ENCODE data around the gene ADCYAP1R1. TPM values are rescaled to one million over a fixed set of nuclear protein-coding genes. Genes with fewer than 3 reads are reported as not detected.

Gene ADCYAP1R1
- polyA plus RNA-seq (ENCODE audit: insufficient read length in 10 of 10) = 10 to 100 TPM in 3 of 10 donors, 1 to 10 TPM in 7; 6.4 to 10.7 (median 9.2) TPM
- long read RNA-seq, donor 1, partial matches to known transcripts = 0 of 2 reads
- long read RNA-seq, donor 1, other reads (novel, unspliced or antisense) = 0 of 2 reads
- long read RNA-seq, donor 2, partial matches to known transcripts = 0 of 1 reads
- long read RNA-seq, donor 2, other reads (novel, unspliced or antisense) = 0 of 1 reads
- long read RNA-seq, donor 3 = 0 reads
- long read RNA-seq, donor 4 = 0 reads
- long read RNA-seq, donor 5 = 0 reads
- long read RNA-seq, donor 6, partial matches to known transcripts = 5 of 6 reads
- long read RNA-seq, donor 6, other reads (novel, unspliced or antisense) = 0 of 6 reads
- long read RNA-seq, donor 7 = 0 reads
- long read RNA-seq, donor 8 = 0 reads
- long read RNA-seq, donor 9 = 0 reads

DNA sequence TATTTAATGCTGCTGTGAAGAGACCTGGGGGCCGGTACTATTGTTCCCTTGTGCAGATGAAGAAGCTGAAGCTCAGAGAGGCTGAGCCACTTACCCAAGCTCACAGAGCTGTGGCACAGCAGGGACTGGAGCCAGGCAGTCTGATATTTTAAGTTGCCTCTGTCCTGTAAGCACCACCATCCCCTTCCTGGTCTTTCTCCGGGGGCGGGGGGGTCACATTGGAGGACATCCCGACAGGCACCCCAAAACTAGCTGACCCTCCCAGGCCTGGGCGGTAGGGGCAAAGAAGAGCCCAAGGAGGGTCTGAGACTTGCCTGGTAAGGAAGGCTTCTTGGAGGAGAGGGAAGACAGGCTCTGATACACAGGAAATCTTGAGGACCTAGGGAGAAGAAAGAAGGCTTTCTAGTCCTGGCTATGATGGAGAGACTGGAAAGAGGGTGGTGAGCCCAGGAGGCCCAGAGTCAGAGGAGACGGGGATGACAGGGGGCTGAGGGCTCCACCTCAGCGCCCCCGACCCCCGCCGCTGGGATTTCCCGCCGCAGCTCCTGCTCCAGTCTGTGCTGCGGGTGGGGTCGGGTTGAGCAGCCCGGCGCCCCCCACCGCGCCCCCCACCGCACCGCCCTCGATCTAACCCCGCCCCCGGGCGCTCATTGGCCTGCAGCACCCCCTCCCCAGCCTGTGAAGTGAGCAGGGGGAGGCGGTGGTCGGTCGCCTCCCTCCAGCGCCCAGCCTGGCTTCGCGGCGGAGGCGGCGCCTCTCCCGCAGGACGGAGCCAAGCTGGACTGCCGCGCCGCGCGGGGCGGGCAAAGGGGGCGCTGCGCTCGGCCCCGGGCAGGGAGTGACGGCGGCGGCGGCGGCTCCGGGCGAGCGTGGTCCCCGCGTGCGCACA is at the start of gene ADCYAP1R1:
Gene ADCYAP1R1 (plus strand): TSS at position 711 of the 889 bp plus-strand sequence. CDS start 10,957 bp downstream, outside the sequence.
- peak in 2 of 3 donors; percentile 69 to 80 for DNase-seq

DNA sequence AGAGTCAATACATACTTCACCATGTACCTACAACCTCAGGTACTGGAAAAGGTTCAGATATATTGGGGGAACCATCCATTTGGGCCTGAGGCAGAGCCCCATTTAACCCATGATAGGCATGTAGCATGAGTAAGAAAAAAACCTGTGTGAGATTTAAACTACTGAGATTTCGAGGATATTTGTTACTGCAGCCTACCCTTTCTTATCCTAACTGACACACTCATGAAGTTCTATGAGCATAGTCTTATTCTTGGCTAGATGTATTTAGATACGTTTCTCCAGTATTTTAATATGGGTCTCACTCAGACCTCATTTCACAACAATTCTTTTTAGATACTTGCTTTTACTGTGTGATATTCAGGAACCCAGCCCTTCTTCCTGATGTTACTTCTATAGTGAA is 49.0 kb upstream of the ADCYAP1R1 start:
- no peak for DNase-seq

DNA sequence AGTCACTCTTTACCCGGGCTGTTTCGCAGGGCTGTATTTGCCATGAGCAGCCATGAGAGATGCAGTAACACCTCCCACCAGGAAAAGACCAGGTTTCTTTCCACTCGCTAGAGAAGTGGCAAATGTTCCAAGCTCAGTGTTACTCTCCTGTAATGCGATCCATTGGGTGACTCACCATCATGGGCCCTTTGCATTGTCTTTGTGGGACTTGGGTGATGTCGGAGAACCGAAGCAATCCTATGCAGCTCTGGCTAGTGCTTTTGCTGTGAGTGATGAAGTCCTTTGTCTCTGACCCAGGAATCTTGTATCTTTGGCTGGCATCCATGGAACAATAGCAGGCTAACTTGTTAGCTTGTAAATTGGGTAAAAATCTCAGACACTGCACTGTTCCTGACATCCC is 48.4 kb upstream of the ADCYAP1R1 start:
- DNase-seq = no peak

DNA sequence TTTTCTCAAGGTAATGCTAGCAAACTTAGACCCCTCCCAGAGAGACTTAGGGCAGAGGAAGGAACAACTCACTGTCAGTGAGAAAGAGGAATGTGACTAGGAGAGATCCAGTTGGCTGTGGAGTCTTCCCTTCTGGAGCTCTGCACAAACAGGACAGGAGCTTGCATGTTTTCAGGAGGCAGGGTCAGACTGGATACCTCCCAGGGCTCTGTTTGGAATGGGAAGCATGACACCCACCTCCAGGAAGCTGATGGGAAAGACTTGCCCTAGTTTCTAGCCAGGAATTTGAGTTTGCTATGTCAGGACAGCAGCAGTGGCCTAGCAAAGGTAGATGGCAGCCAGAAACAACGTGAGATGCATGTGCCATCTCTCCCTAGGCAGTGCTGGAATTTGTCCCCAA is 47.7 kb upstream of the ADCYAP1R1 start:
- no peak for DNase-seq

DNA sequence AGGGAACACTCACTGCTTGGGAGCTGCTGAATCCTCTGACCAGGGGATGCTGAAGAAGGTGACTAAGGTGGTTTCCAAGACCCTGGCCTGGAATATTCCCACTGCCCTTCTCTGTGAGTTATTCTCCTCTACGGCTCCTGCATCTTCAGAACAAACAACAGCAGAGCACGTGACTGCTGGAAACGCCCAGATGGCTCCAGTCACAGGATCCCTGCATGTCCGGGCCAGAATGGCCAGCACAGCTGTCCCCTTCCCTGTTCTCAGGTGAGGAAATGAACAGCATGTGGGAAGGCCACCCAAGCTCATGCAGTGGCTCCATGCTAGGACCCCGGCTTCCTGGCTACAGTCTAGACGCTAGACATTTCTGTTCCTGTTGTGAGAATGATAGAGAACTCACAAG is 45.3 kb upstream of the ADCYAP1R1 start:
- DNase-seq = no peak

DNA sequence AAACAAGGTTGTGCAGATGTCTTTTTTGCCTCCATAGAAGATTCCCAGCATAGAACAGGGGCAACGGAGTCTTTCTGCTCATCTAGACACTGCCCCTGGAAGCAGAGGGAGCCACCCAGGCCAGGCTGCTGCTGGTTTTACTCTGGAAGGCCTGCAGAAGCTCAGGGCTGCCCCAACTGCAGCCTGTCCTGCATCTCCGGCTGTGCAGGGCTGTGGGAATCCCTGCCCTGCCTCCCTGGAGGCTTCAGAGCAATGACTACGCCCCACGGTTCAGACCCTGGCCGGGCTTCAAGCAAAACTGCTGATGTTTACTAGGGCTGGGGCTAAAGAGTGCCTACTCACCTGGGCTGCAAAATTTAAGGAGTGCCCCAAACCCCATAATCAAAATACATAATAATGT is 44.5 kb upstream of the ADCYAP1R1 start:
- DNase-seq = no peak

DNA sequence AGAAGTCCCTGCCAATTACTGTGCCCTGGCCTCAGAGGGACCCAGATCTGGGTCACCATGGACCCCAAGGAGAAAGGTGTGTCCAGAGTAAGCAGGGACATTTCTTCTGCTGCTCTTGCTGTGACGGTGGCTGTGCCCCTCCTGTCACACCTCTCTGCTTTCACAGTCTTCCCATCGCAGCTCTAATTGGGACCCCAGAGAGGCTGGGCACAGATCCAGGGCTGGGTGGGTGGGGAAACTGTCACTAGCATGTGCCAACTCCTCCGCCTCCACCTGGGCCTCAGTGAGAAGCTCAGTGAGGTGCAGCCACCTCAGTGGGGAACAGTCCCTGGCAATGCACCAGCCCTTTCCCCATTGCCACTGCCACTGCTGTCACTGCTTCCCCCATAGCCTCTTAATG is 37.3 kb upstream of the ADCYAP1R1 start:
- DNase-seq = no peak

DNA sequence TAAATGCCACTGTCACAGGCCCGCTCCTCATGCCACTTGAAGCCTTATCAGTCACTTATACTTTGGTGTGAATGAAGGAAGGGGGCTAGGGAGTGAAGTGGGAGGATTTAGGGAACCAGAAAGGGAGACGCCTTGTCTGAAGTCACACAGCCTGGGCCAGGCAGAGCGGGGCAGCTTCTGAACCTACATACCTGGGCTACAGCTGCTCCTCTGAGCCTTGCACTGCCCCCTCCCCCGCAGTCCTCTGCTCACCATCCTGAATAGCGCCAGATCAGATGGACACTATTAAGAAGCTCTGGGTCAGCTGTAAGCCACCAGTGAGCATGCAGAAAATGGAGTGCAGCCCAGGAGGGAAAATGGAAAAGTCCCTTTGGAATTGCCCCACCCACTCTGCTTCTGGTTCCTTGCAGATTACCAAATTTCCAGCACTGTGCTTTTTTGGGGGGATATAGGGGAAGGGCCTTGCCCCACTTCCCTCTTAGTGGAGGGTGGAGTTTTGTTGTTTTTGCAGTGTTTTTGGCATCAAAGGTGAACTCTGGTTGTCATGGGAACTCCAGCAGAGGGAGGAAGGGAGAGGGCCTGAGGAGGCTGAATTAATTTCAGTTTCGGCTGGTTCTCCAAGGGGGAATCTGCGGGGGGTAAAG is 35.0 kb upstream of the ADCYAP1R1 start:
- peak in 2 of 3 donors; percentile 33 to 72 for DNase-seq

DNA sequence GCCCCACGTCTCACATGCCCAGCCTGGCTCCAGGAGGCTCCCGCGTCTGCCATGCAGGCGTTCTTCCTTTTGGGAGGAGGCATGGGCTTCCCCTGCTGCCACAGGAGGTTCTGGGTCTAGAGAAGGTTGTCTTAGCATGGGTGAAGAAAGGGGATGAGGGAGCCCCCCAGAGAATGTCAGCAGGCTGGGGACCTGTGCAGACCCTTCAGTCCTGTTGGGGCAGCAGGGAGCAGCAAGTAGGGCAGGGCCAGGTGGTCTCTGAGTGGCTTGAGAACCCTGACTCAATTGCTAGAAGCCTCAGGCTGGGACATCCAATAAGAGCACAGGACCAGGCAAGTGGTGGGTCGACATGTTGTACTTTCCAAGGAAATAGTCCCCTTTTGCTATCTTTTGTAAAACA is 34.4 kb upstream of the ADCYAP1R1 start:
- DNase-seq = no peak

DNA sequence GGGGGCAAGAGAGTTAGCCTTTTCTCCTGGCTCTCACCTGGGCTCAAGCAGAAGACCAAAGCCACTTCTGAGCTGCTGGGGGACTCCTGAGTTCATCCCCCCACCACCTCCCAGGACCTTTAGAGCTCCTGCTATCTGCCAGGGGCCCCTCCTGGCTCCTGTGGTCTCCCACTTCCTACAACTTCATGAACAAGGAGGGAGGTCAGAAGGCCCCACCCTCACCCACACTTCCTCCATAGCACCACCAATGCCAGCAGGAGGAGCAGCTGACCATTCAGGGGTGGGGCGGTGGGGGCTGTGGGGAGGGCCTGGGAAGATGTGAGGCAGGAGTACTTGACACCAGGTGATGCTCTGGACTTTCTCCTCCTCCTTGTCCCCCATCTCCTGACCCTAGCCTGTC is 32.6 kb upstream of the ADCYAP1R1 start:
- DNase-seq = no peak

DNA sequence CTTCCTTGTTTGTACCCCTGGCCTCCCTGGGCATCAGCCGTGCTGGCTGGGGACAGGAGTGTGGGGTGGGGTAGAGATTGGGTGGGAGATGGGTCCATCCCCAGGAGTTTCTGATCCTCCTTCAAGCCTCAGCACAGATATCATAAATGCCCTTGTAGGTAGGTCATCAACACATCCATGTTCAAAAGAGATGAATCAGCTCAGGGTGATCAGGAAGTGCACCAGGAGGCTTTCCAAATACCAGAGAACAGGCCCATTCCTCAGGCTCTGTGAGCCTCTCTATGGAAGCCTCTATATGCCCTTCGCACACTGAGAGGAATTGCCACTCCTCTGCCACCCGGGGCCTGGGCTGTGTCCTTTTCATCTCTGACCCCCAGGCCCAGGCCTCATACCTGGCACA is 31.9 kb upstream of the ADCYAP1R1 start:
- DNase-seq = no peak

DNA sequence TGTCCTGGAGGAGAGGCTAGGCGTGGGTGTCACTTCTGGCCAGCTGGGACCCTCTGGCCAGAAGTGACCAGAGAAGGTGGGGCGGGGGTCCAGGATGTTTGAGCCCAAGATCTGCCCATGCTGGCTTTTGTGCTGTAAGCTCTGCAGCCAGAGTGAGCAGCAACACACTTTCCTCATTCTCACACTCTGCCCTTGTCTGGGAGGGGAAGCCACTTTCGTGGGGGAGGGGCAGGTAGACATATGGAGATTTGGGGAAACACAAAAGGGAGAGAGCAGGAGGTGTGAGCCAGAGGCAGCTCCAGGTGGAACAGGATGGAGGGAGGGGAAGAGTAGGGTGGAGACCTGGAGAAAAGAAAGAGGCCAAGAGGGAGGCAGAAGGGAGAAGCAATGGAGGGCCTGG is 31.5 kb upstream of the ADCYAP1R1 start:
- no peak for DNase-seq

DNA sequence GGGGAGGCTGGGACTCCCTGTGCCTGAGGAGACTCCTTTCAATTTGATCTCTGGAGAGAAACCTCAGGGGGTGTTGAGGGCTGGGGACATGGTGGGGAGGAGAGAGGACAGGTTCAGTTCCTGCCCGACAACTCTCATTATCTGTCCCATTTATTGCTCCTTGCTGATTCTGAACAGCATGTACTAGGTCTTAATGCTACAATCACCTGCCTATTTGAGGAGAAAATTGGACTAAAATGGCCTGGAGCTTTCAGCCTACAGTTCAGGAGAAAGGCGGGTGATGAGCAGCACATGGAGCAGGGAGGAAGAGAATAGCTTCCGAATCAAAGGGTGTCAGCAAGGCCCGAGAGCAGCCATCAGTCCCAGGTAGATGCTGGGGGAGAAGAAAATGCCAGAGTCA is 30.0 kb upstream of the ADCYAP1R1 start:
- DNase-seq = no peak

DNA sequence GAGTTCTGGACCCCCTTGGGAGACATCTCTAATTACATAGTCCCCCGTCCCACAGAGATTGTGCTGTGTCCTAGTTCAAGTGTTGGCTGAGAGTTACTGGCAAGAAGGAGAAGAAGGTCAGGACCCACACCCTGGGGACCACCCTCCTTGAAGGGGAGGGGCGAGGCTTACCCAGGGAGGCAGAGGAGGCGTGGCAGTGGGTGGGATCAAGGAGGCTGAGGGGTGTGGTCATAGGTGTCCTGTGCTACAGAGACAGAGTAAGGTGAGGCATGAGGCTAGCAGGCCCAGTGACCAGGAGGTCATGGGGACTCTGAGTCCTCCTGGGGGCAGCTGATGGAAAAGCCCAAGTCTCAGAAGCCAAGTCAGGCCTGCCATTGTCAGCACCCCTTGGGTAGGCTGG is 29.4 kb upstream of the ADCYAP1R1 start:
- DNase-seq = no peak

DNA sequence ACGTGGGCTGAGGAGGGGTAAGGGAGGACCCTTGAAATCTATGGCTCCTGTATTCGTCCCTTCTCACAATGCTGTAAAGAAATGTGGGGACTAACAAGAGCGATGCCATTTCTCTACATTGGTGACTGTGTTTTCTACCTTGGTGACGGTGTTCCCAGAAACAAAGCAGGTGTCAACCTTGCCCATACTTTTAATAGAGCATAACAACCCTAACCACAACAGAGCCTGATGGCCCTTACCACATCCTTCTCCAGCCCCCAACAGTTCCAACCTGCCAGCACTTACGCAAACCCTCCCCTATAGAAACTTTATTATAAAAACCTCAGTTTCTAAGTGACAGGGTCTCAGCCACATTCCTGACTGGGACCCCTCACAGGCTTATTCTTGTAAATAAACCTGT is 28.2 kb upstream of the ADCYAP1R1 start:
- DNase-seq = no peak

DNA sequence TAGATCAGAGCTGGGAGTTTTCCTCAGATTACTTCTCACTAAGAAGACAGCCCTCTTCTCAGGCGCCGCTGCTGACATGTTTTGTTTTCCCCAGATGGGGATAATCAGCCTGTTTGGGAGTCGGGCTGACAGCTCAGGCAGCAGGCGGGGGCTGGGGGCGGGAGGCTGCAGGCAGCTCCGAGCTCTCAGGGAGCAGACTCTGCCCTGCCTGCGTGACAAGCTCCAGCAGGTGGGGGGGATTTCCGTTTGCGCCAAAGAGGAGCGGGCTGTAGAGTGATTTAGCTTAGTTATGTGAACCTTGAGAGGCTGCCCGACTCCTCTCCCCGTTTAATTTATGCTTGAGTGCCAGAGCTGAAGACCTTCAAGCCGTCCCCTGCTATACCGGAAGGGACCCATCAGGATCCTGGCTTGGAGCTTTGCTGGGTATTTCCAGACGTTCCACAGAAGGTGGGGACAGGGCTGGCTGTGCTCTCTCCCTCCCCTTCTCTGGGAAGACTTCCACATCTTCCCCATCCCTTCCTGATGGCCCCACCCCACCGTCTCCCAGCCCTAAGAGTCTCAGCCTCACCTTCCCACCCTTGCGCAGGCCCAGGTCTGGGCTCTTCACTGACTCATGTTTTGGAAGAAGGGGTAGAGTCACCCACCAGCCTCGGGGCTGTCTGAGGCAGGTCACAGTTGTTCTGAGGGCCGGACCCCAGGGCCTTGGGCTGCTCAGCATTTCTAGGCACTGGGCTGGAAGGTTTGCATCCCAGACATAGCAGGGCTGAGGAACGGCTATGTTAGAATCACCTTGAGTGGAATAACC is 24.7 kb upstream of the ADCYAP1R1 start:
- peak; percentile 52 to 84 (median 60) for DNase-seq

DNA sequence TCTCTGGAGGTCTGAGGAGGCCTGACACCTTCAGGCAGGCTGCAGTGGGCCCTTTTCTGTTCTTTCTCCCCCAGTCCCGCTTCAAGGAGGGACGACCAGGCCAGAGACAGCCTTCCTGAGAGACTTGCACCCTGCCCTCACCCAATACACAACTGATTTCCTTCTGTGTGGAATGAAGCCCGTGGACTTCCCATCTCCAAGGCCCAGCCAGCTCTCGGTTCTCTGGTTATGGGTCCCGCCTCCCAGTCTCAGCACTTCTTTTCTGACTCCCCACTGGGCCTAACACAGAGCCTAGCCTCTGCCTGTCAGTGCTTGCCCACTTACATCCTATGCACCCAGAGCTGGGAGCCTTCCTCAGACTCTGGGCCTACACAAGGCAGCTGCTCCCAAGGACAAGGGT is 24.1 kb upstream of the ADCYAP1R1 start:
- no peak for DNase-seq

DNA sequence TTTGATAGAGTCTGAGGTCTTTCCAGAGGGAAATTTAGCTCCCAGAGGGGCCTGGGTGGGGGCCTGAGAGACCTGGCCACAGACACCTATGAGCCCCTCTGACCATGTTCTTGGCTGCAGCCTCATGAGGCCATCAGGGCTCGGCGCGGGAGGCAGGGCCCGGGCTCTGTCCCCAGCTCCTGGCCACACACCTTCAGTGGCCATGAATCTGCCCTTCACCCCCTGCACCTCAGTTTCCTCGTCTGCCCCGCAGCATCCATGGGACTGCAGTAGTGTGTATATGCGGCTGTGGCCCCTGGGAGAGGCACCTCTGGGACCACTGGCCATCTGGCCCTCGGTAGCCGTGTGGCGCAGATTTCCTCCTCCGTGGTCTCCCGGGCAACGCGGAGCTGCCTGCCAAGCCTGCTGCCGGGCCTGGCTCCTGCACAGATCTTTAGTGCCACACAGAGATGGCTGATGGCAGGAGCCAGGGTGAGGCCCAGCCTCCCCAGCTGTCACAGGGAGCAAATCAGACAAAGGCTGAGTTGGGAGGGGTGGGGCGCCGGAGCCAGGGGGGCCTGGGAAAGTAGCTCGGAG is 23.6 kb upstream of the ADCYAP1R1 start:
- peak in 1 of 3 donors; percentile 63 for DNase-seq

DNA sequence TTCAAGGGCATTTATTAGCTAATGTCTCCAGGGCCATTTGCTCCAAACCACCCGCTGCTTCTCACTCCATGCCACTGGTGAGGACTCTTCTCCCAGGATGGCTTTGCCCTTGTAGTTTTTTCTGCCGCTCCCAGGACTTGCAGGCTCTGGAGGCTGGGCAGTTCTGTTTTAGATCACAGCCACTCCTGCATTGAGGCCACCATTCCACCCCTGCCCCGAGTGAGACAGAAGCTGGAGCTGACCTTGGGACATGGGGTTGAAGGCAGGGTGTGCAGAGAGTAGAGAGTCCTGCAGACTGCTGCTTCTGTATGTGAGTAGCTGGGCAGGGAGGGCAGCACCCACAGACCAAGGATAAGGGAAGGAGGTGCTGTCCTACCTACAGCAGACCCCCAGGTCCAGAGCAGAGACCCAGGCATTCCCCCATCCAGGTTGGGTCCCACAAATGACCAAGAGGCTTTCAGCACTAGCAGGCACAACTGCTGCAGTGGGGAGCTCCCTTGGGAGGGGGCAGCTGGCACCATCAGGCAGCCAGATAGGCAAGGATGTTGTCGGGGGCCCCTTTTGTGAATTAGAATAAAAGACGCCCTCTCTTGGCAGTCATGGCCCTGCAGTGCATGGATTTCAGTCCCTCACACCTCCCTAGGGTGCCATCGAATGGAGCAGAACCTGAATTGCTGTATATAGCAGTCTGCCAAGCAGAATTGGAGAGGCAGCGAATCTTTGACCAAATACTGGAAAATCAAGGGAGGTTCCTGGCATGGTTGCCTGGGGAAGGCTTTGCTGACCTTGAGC is 22.7 kb upstream of the ADCYAP1R1 start:
- DNase-seq = no peak

DNA sequence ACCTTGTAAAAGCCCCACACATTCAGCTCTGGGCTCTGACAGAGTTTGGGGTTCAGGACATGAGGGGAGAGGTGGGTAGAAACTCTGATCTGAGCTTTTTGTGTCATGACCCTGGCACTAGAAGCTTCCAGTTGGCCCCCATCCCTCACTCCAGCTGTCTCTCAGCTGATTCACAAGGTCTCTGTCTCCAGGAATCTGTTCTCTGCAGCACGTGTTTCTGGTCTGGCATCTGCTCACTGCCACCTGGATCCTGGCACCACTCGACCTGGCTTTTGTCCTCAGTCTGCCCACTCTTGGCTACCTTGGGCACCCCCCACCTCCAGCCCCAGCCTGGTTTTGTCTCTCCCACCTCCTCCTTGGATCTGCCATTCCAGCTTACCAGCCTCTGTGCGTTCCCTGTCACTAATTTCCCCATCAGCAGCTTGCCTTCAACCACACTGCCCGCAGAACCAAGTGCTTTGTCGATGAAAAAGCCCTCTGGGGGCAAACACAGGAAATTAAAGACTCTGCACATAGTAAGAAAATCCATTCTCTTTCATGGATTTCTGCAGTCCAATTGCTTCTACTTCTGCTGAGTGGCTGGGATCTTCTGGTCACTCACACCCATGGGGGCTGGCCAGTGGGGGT is 18.3 kb upstream of the ADCYAP1R1 start:
- DNase-seq = no peak

Data from muscle of back (tissue), 13 donors.